Fibroblast of pulmonary artery (primary cell): ENCODE measurements around the gene SLC9A9.

Source experiments
- DNase-seq: peaks from one replicate; pipeline ENCODE4 v3.0.0-alpha.2; 2010; ENCODE audit warnings: low read depth
- H3K4me3 ChIP-seq: replicated peaks from 2 replicates; pipeline ENCODE4 v1.5.1; 2011; ENCODE audit warnings: low read depth, mild to moderate bottlenecking, control low read depth, low read length, moderate library complexity
- TF ChIP-seq, protein P1 (sequence below): IDR thresholded peaks from 2 replicates; pipeline ENCODE4 v1.5.1; 2011; ENCODE audit warnings: mild to moderate bottlenecking, control low read depth, low read length, inconsistent platforms; ENCODE audit errors: missing control alignments

Gene SLC9A9

DNA sequence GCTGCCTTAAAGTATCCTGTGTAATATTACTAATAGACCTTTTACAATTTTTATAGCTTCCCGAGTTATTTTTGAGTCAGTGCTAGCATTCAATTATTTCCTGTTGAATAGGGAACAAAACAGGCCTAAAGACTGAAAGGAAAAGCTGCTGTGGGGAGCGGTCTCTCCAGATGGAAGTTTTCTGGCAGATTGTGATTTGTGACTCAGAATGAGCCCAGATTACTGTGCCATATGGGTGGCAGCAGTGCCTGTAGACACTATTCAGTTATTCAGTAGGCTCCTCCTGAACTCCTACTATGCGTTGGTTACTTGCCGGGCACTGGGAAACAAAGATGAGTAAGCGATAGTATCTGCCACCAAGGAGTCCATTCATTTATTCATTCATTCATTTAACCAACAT lies 516.9 kb downstream of the SLC9A9 start:
- DNase-seq, result peak; percentile 31
- TF ChIP-seq, protein P1, sequence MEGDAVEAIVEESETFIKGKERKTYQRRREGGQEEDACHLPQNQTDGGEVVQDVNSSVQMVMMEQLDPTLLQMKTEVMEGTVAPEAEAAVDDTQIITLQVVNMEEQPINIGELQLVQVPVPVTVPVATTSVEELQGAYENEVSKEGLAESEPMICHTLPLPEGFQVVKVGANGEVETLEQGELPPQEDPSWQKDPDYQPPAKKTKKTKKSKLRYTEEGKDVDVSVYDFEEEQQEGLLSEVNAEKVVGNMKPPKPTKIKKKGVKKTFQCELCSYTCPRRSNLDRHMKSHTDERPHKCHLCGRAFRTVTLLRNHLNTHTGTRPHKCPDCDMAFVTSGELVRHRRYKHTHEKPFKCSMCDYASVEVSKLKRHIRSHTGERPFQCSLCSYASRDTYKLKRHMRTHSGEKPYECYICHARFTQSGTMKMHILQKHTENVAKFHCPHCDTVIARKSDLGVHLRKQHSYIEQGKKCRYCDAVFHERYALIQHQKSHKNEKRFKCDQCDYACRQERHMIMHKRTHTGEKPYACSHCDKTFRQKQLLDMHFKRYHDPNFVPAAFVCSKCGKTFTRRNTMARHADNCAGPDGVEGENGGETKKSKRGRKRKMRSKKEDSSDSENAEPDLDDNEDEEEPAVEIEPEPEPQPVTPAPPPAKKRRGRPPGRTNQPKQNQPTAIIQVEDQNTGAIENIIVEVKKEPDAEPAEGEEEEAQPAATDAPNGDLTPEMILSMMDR, result no peak
- H3K4me3 ChIP-seq, result no peak overlapping the region

DNA sequence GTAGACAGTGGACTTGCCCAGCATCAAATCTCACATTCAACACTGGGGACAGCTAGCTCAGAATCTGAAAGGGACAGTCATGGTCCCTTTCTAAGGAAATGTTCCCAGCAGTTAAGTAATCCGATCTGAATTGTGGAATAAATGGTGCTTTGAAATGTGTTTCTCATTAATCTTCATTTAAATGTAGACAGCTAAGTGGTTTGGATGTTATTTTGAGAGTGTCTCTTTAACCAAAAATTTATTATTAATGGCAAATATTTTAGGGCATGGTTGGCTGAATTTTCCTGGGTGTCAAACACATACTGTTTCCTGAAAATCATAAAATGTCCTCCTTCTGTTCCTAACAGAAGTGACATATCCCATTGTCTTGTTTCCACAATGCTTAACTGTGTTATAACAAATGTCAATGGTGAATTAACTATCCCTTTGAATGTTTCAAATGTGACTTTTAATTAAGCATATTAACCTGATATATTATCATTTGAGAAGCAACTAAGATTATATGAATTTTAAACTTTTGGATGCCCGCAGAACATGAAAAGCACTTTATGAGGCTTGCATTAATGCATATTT lies 517.9 kb downstream of the SLC9A9 start:
- H3K4me3 ChIP-seq, result no peak overlapping the region
- TF ChIP-seq, protein P1, result no peak
- no peak for DNase-seq

DNA sequence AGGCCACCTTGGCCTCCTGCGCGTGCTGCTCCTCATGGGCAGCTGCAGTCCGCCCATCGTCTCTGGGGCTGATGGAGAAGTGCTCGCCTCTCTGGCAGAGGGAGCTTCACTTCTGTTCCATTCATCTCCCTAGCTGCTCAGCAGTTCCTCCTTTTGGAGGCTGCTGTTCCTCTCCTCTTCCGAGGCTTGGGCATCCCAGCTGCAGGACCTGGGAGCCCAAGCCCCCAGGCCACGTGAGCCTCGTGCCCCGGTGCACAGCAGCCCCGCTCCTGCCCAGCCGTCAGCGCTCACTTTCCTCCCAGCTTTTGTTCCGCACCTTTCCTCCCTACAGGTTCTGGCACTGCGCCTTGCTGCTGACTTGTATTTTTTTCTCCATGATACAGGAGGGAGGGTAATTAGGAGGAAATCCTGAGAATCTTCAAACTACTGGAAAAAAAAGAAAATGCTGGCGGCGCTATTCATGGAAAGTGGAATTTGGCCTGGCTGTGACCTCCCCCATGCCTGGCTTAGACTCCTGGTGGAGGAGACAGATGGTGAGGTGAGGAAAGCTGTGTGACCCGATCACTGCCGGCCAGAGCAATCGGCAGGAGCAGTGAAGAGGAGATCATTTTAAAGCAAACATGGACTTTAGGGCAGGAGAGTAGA lies 518.6 kb downstream of the SLC9A9 start:
- peak; percentile 25 for DNase-seq
- TF ChIP-seq, protein P1, result no peak
- no peak overlapping the region for H3K4me3 ChIP-seq

DNA sequence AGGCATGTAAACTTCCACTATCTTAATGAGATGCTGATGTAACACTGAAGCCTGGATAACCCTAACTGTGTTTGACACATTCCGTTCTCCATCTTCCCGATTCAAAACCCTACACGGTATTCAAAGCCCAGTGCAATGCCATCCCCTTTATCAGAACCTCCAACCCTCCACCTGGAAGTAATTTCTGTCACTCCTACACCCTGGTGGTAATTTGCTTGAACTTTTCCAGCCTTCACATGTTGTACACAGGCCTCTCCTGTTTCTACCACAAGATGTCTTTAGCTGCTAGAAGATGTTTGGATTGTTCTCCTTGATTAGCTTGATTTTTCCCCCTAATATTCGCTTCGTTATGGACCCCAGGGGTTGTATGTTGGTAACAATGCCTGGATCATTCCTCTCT lies 519.8 kb downstream of the SLC9A9 start:
- TF ChIP-seq, protein P1, result peak; percentile 6
- no peak for DNase-seq
- no peak overlapping the region for H3K4me3 ChIP-seq

DNA sequence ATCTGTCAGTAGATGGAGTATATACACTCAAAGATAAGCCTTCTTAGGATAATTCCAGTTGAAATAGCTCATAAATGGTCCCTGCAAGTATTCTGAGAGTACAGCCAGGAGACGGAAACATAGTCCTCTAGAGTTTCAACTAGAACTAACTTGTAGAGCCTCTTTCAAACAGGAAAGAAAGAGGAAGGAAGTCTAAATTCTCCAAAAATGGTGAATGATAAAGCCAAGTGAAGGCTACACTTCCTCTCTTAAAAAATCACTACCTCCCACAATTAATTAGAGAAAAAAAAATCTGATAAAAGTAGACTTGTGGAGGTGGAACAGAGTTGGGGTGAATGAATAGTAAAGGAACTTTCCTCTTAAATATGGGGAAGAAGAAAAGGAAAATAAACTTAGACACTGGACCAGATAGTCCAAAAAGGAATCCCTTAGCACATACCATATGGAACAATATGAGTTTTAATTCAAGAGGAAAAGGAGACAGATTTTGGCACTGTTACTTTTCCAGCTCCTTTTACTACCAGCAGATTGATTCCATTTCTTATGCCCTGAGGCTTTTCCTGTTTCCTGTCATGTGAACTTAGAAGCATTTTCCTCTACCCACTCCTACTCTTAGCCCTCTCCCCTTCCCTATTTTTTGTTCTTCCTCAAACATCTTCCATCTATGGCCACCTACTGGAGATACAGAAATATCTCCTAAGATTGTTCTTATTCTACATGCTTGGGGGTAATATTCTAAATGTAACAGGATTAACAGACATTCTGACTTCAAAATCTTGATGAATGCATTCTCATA lies 521.1 kb downstream of the SLC9A9 start:
- TF ChIP-seq, protein P1, result peak; percentile 25
- no peak for DNase-seq
- no peak overlapping the region for H3K4me3 ChIP-seq

DNA sequence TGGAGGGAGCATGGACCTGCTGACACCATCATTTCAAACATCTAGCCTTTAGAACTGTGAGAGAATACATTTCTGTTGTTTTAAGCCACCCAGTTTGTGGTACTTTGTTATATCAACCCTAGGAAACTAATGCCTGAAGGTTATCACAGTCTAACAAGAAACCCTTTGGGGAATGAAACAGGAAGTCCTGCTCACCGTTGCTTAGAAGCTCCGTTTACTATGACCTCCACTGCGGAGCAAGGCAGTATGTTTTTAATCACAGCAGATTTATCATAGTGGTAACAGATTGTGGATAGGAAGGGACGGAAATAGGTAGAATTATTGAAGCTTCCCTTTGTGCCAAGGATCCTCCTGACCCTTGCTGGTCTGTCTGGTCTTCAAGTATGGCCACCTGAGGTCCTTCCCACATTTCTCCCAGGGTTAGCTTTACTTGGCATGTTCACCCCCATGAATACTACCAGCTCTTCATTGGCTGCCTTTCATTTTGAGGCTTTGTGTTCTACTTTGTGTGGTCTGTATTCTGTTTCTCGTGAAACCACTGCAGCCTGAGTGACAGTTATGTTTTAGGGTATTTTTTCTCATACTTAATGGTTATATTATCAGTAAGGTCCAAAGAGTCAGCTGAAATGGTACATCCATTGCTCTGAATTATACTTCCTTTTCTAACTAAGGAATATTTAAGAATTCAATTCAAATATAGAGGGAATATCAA lies 527.1 kb downstream of the SLC9A9 start:
- TF ChIP-seq, protein P1, result no peak
- no peak overlapping the region for H3K4me3 ChIP-seq
- no peak for DNase-seq
